Midbrain (tissue), 1 donor: ENCODE results near the gene PPT2.
"Not testable (repeated sequence)": the region's sequence is repeated elsewhere in the genome, so short reads cannot be mapped to it uniquely, and the experiment has no call there.

Source experiments
- DNase-seq: peaks from one replicate; lab custom pipeline; 2025; lab: John Stamatoyannopoulos, UW

Gene PPT2

GRCh38 chr6:32189742-32190053, 35.8 kb downstream of the PPT2 start:
- DNase-seq = no peak

- DNase-seq = peak; percentile 89
These were observed 36.3 kb downstream of the PPT2 start, which contains the start of gene PBX2 for GRCh38 chr6:32190054-32190851. Gene PBX2 (minus strand): TSS chr6:32190202. CDS start chr6:32189915, 287 bp downstream.

GRCh38 chr6:32190911-32191677, 37.2 kb downstream of the PPT2 start:
- DNase-seq = no peak

GRCh38 chr6:32191696-32192607, 38.0 kb downstream of the PPT2 start:
- no peak for DNase-seq

GRCh38 chr6:32192608-32193039, 38.7 kb downstream of the PPT2 start, which contains the start of gene GPSM3:
Gene GPSM3 (minus strand): TSS chr6:32192643. CDS start chr6:32192513, 130 bp downstream.
- DNase-seq = no peak

- DNase-seq = not testable (repeated sequence)
These were observed 39.2 kb downstream of the PPT2 start for GRCh38 chr6:32193096-32193495.

GRCh38 chr6:32194388-32194787, 40.4 kb downstream of the PPT2 start:
- DNase-seq = no peak

GRCh38 chr6:32194825-32195651, 41.1 kb downstream of the PPT2 start:
- DNase-seq = peak; percentile 74

GRCh38 chr6:32195652-32195901, 41.6 kb downstream of the PPT2 start:
- peak; percentile 100 for DNase-seq

- DNase-seq = peak; percentile 92
These were observed 42.2 kb downstream of the PPT2 start for GRCh38 chr6:32195902-32196681.

GRCh38 chr6:32196682-32197616, 43.0 kb downstream of the PPT2 start:
- DNase-seq = peak; percentile 43

GRCh38 chr6:32198345-32198696, 44.4 kb downstream of the PPT2 start:
- no peak for DNase-seq

GRCh38 chr6:32198866-32199265, 44.9 kb downstream of the PPT2 start:
- no peak for DNase-seq

GRCh38 chr6:32200711-32201475, 47.0 kb downstream of the PPT2 start:
- no peak for DNase-seq

GRCh38 chr6:32202186-32202585, 48.2 kb downstream of the PPT2 start:
- DNase-seq = no peak

GRCh38 chr6:32203426-32204267, 49.7 kb downstream of the PPT2 start:
- no peak for DNase-seq

- DNase-seq = no peak
These were observed 50.4 kb downstream of the PPT2 start for GRCh38 chr6:32204268-32204715.

- DNase-seq = no peak
These were observed 55.1 kb downstream of the PPT2 start for GRCh38 chr6:32208996-32209395.
